Activated CD4-positive, CD25-positive, alpha-beta regulatory T cell (primary cell): ENCODE data around the gene GRIA4.
"Not testable (repeated sequence)": the region's sequence is repeated elsewhere in the genome, so short reads cannot be mapped to it uniquely, and the experiment has no call there.

Experiments used
- DNase-seq, 4 experiments: peaks; one replicate each; lab custom pipeline; 2025; lab: John Stamatoyannopoulos, UW

The GRIA4 gene

DNA sequence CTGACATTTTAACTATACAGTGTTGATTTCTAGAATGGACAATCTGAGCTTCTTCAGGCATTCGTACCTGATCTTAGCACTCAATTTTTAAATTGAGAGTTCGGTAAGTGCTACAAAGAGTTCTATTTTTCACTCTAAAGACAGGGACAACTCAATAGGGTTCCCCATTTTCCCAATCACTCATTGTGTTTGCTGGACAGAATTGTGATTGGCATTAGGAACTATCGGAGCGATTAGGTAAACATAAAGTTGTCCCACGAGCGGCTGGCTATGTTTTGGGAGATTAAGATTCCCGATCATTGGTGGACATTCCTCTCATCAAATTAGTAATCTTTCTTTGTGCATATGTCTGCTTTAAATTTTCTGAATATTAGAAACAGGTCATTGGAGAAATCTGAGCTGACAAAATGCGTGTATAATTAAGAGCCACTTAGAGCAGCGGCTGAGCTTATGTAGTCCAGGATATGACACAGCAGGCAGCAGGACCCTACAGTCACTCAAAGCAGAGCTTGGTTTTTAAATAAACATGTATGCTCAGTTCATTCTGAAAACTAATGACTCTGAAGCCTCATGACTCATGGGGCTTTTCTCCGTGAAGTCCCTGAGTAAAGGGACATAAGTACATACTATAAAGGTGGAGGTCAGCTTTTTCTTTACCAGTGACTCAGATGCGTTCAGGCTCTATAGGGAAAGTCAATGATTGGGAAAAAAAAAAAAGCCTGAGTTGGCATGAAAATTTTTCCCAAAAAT, 109.4 kb downstream of the GRIA4 start:
- no peak for DNase-seq

DNA sequence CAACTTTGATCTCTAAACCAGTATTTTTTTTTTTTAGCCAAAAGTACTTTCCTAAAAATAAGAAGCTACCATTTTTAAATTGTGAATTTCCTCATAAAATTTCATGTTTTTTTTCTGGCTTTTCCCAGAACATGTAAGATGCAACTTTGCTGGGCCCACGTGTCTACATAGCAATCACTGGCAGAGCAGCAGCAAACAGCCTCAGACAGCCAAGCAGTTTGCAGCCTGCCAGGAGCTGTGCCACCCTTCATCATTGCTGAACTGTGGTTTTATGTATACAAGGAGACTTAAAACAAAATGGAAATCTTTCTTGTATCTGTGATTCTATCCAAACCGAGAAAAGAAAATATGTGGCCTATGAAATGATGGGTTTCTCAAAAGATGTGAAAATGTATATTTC, 110.2 kb downstream of the GRIA4 start:
- DNase-seq: no peak

DNA sequence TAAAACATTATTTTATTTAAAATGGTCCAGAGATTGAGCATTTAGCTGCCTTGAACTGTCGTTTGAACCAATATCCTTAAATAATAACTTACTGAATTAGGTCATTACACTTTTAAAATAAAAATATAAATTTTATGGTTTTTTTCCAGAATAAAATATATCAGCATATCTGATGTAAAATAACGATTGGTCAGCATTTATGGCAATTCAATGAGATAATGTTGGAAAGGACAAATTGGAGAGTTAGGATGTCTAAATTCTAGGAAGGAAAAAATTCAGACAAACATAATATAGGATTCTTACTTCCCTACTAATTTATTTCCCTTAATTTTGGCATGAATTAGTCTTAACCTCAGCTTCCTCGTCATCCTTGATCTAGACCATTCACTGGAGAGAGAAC, 113.4 kb downstream of the GRIA4 start:
- DNase-seq: no peak

DNA sequence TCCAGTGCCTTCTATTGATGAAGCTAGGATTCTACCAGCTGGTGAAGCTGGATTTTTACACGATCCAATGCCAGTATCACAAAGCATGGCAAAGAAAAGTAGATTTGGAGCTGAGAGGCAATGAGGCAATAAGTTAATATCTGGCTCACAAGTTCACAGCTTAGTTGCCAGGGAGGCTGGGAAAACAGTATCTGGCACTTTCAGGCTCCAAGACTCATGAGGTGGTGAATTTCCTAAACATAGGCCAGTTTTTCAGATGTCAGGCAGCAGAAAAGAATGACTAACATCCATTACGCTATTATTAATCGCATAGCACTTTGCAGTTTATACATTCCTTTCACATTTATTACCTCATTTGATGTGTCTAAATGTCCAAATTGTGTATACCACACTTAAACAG, 122.7 kb downstream of the GRIA4 start:
- DNase-seq: no peak

DNA sequence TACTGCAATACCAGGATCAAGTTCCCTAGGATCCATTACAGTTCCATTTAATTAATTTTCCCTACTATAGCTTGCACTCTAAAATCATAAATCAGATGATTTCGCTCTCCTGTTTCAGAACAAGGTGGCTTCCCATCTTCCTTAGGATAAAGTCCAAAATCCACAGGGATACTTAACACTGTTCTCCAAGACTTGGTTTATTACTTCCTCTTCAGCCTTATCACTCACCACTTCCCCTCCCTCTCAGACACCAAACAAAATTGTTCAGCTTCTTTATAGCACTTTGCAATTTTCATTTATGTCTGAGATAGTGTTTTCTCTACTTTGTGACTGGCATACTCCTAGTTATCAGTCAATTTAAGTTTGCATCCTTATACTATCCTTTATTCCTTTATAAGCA, 124.6 kb downstream of the GRIA4 start:
- DNase-seq: no peak

DNA sequence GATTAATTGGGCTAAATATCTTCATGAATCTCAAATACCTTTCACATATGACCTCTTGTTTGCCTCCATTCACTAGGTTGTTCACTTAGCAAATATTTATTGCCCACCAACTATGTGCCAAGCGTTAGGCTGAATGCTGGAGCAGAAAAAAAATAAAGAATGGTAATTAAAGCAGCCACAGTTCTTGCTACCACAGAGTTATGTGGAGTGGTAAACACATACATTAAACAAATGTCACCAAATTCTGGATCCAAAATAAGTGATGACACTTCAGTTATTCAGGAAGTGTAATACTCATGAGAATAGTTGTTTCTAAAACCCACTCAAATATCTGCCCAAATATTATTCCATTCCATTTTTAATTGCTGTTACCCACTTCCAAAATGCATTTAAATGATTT, 128.4 kb downstream of the GRIA4 start:
- no peak for DNase-seq

DNA sequence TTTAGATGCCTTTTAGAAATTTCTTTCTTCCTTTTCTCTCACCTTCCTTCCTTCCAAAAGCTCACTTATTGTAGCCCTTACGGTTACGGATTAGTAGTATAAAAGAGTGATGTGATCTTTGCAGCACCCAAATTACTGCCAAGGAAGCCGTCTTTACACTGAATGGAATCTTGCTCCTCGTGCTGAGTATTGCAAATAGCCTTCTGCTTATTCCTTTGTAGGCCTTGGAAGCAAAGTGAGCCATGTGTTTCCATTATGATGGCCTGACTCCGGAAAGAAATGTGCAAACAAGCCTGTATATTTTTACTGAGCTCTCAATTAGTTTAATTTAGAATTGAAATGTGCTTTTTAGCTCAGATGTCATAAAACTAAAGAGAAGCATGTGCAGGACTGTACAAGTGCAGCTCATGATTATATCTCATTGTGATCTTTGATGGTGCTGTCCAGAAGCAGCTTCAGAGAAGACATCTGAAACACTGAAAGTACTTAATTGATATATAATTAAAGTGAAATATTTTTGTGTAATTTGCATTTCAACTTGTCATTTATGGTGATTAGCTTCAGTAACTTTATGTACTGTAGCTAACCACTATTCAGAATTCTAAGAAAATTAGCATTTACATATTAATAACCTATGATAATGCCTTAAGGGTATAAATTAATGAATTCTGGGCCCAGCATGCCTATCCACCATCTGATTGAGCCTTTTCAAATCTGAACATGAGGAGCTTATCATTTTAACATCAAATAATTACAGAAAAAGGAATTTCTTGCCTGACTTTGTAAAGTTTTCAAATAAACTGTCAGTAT, 129.3 kb downstream of the GRIA4 start:
- DNase-seq: no peak

DNA sequence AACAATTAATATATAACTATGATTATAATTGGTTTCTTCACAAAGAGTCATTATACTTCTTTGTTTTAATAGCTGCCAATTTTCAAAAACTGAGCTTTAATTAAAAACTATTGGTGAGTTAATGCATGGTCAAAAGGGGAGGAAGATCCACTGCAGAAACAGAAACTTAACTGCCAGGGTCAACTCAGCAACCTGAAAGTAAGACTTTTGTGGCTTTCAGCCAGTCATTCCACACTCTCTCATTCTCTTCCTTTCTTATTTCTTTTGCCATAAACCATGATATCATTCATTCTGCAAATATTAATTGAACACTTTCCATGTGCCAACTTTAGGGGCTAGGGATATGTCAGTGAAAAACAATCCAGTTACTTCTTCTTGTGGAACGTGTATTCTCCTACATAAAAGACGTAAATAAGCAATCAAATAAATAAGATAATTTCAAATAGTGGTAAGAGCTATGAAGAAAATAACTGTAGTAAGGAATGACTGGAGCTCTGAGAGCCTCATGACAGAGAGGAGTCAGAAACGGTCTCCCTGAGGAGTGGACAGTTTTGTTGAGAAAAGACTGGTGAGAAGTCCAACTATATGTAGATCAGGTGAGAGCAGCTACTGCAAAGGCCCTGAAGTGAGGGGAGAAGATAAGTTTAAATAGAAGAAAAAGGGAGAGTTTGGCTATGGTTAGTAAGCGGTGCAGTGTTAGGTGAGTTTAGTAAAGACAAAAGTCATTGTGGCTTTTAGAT, 130.5 kb downstream of the GRIA4 start:
- no peak for DNase-seq

DNA sequence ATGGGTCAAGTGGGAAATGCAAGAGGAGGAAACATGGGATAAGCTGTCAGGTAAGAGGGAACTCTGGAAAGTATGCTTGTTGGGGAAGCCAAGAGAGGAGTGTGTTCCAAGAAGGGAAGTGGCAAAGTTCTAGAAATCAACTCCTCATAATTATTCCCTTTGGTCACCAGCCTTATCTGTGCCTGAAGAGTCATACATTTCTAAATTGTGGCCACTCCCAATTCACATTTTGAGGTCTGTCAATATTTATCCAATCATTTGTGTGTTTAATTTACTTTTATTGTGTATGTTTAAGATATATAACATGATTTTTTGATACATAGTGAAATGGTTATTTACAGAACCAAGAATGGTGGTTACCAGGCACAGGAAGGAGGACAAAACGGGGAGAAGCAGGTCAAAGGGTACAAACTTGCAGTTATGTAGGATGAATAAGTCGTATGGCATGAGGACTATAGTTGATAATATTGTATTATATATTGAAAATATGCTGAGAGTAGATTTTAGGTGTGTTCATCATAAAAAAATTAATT, 131.7 kb downstream of the GRIA4 start:
- DNase-seq: no peak

DNA sequence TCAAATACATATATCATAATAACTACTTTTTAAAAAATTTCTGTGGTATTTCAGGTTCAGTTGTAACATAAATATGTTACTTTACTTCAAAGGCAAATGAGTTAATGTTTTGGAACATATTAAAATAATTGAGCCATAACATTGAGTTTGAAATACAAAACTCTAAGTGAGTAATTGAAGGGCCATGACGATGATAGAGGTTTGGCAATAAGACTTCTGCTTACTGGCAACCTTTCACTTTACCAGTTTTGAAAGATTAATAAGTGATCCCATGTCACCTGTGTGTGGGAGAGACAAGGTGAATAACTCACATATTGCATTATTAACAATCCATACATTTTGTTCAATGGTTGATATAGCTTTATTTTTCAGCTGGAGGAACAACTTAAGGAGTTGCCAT, 144.4 kb downstream of the GRIA4 start:
- DNase-seq: no peak

DNA sequence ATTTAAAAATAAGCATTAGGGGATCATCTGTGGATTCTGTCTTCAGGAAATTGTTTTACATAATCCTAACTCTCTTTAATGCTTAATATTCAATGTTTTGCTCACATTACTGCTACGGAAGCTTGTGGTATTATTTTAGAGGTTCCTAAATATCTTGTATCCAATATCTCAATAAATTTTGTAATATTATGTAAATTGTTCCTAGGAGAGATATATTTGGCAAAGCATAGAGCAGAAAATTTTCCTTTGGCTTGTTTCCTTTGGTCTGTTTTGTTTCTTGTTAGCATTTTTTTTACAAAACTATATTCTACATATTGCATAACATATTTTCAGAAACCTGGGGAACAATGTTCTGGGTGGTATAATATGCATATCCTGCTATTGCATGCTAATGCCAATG, 144.8 kb downstream of the GRIA4 start:
- DNase-seq: no peak

DNA sequence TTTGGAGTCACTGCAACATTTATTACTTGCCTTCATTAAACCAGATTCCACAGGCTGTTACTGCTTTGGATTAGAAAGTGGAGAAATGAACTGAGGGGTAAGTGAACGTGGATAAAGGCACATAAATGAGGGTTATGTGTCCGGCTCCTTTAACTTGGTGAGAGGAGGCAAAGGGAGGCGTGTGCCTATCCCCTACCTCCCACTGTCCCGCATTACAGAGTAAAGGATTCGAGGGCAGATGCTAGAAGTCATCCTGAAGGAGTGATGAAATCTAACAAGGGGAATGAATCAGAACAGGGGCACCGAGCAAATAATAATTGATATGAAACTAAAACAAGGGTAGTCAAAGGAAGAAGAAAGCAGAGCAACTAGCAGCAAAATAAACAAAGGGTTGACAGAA, 147.2 kb downstream of the GRIA4 start:
- DNase-seq: no peak

DNA sequence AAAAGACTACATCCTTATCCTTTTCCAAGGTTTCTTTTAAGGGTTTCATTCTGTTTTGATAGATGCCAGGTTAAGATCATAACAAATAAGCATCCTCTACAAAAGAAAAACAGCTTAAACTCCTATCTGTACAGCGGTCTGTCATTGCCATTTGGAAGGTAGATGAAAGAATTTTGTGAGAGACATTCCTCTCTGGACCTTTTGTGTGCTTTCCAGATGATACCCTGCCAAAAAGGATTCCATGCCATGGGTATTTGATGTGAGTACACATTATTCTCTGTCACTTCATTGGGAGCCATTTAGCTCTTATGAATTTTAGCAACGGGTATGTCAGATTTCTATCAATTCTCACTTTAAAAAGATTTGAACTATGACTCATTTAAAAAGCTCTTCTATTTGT, 153.7 kb downstream of the GRIA4 start:
- DNase-seq: no peak

DNA sequence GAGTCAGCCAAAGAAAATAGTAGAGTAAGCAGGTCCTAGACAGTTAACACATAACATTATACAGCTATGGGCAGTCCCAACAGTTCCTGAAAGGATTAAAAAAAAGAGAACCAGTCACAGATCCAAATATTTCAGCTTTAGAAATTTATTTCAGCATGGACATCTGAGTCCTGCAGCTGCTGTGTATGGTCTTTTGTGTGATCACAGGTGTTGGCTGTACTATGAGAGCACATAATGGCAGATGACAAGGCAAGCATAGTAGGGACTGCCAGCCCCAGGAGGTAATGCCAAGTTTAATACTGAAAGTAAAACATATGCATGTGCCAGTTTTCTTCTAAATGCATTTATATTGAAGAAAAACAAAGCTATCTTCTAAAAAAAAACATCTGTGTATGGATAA, 158.1 kb downstream of the GRIA4 start:
- no peak for DNase-seq

DNA sequence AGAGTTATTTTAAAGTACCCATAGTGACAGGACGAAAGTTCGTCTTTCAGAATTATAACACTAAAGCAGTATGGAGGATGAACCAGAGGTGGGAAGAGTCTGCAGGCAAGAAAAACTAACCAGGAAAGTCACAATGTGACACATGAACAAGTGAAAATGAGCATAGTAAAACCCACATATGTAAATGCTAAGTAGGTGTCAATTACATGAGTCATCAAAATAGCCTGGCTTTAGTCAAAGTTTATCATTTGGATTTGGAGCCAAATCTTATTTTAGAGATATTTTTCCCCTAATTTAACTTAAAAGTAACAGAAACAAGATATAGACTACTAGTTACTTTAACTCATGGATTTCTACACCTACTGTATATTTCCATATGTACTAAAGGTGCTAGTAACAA, 159.8 kb downstream of the GRIA4 start:
- no peak for DNase-seq

DNA sequence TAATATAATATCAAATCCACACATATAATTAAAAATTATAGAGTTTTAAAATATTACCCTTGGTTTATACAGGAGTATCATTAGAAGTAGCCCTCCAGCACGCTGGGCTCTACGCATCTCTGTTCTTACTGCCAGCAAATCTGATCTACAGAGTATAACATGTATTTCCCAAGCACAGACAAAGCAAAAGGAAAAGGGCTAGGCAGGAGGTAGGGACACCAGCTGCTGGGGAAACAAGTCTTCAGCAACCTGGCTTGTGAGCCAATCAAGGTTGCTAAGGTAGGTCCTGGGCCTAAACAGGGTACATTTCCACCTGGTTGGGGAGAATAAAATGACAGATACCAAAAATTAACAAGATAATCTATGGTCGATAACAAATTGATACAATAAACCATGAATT, 163.6 kb downstream of the GRIA4 start:
- not testable (repeated sequence) for DNase-seq

DNA sequence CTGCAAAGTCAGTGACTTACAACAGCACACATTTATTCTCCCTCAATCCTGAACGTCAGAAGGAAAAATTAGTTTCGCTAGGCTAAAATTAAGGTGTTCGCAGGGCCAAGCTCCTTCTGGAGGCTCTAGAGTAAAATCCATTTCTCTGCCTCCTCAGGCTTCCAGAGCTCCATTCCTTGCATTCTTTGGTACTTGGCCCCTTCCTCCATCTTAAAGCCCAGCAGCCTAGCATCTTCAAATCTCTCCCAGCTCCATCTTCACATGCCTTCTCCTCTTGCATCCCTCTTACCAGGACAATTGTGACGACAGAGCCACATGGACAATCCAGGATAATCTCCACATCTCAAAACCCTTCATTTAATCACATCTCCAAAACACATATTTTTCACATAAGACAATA, 165.0 kb downstream of the GRIA4 start:
- DNase-seq: no peak

DNA sequence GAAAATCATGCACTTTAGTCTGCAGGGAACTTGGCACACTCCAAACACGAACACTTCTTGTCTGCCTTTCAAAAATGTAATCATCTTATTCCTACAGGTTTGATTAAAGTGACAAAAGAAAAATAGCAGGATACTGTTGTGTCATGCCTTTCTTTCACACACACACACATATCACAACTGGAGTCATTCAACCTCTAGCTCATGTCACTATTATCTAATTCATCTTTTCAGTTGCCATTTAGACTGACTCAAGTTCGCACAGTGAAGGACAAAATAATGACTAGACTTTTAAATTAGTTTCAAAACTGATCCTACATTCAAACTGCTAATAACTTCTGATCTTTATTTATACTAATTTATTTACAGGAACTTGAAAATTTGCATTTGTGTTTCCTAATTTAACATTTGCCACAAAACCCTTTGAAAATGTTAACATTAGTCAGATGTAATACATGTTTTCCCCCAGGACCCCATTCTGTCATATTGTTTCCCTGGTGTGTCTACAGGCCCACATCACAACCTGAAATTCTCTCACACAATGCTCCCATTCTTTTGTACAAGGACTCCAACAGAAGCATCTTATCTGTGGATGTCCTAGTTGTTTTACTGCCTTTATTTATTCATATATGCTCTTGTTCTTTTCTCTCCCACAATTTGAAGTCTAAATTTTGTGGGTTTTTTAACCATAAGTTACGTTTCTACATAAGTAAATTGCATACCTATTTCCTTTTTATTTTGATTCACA, 171.1 kb downstream of the GRIA4 start:
- DNase-seq: no peak

DNA sequence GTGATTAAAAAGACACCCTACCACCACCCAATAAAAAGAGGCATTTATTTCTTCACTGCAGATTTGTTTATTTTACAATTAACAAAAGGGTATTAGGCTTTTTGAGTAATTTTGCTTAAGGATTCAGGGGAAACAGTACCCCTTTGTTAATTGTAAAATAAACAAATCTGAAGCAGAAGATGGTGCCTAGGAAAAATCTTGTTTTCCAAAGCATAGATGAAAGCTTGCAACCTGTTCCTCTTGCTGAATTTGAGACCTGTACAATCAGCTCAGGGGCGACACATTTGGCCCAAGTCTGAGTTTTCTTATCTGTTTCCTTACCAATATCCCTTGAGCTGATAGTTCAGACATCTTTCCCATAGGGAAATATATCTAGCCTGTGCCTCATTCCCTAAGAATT, 171.9 kb downstream of the GRIA4 start:
- DNase-seq: no peak

DNA sequence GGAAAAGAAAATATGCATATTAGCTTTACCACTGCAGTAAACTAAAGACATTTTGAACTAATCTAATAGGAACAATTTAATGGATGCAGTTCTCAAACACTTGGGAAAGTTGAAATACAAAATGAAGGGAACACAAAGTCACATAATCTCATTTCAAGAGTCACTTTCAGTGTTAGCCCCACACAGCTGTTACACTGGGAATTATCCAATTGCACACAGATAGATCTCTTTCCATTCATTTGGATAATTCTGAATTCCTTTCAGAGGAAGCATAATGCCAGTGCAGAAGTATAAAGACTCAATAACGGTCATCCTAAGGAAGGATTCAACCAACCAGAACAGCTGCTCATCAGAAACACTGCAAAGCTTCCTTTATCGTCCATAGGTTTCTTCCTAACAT, 173.3 kb downstream of the GRIA4 start:
- DNase-seq: no peak

DNA sequence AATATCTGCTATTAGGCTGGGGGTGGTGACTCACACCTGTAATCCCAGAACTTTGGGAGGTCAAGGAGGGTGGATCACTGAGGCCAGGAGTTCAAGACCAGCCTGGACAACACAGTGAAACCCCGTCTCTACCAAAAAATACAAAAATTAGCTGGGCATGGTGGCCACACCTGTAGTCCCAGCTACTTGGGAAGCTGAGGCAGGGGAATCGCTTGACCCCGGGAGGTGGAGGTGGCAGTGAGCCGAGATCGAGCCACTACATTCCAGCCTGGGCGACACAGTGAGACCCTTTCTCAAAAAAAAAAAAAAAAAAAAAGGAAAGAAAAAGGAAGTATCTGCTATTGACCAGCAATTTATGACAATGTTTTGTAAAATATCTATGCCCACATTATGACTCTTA, 176.0 kb downstream of the GRIA4 start:
- DNase-seq: not testable (repeated sequence)

DNA sequence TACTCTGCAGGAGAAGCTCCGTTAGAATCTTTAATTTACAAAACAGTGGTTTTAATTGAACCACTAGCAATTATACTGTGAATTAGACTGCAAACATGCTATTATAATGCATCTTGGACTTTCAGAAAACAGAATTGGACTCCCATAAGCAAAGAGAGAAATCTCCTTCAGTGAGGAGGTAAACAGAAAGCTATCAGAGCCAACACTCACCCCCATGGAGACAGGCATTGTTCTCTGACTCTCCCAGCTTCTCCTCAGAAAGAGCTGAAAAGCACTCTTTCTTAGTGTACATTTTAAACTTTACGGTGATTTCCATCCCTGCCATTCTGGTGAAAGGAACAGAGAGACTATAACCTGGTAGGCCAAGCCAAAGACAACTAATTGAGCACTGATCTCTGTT, 176.9 kb downstream of the GRIA4 start:
- no peak for DNase-seq
